ENCODE data around the gene GALT. TPM values are rescaled to one million over a fixed set of nuclear protein-coding genes. Genes with fewer than 3 reads are reported as not detected.

GALT gene
- total RNA-seq, 1 donor from 2014 or later: 24.5 TPM

- no peak for TF ChIP-seq CTCF (conservative IDR thresholded peaks at IDR 0.05; ENCODE audit: low read depth, low read length)
- H3K4me3 ChIP-seq (ENCODE audit: low read depth, low read length): no peak overlapping the region
- no peak for DNase-seq (ENCODE audit: low read depth)
These were observed 39.8 kb downstream of the GALT start for GRCh38 chr9:34686231-34686630.

GRCh38 chr9:34686732-34687131 lies 40.3 kb downstream of the GALT start:
- no peak for DNase-seq (ENCODE audit: low read depth)
- no peak for TF ChIP-seq CTCF (conservative IDR thresholded peaks at IDR 0.05; ENCODE audit: low read depth, low read length)
- no peak overlapping the region for H3K4me3 ChIP-seq (ENCODE audit: low read depth, low read length)

- TF ChIP-seq CTCF (conservative IDR thresholded peaks at IDR 0.05; ENCODE audit: low read depth, low read length): no peak
- H3K4me3 ChIP-seq (ENCODE audit: low read depth, low read length): no peak overlapping the region
- no peak for DNase-seq (ENCODE audit: low read depth)
These were observed 41.0 kb downstream of the GALT start for GRCh38 chr9:34687276-34688030.

- H3K4me3 ChIP-seq (ENCODE audit: low read depth, low read length): no peak overlapping the region
- DNase-seq (ENCODE audit: low read depth): no peak
- TF ChIP-seq CTCF (conservative IDR thresholded peaks at IDR 0.05; ENCODE audit: low read depth, low read length): no peak
These were observed 42.0 kb downstream of the GALT start for GRCh38 chr9:34688329-34689115.

- no peak overlapping the region for H3K4me3 ChIP-seq (ENCODE audit: low read depth, low read length)
- no peak for DNase-seq (ENCODE audit: low read depth)
- no peak for TF ChIP-seq CTCF (conservative IDR thresholded peaks at IDR 0.05; ENCODE audit: low read depth, low read length)
These were observed 42.6 kb downstream of the GALT start for GRCh38 chr9:34689116-34689470.

GRCh38 chr9:34689512-34689911 lies 43.0 kb downstream of the GALT start:
- no peak for TF ChIP-seq CTCF (conservative IDR thresholded peaks at IDR 0.05; ENCODE audit: low read depth, low read length)
- no peak overlapping the region for H3K4me3 ChIP-seq (ENCODE audit: low read depth, low read length)
- DNase-seq (ENCODE audit: low read depth): no peak
